Body of pancreas (tissue), 4 donors: ENCODE results near the gene PTPRN2.
"Not testable (repeated sequence)": the region's sequence is repeated elsewhere in the genome, so short reads cannot be mapped to it uniquely, and the experiment has no call there.

ENCODE experiments used
- CTCF ChIP-seq, 7 experiments: fragments of 450-650 bp in 4 of 7; fragments of 200-600 bp in 3 of 7; sonication (generic) in 3 of 7; IDR thresholded peaks; one replicate each; pipeline ENCODE4 v1.5.1; 2016 to 2019; ENCODE audit warnings: antibody characterized with exemption in 7 of 7
- POLR2A ChIP-seq, 3 donors: fragments of 450-650 bp; IDR thresholded peaks; one replicate each; pipeline ENCODE4 v1.6.1; 2016; ENCODE audit warnings: antibody characterized with exemption in 3 of 3, mild to moderate bottlenecking in 2 of 3

GRCh38 chr7:157489870-157490269, 1097.8 kb downstream of the PTPRN2 start:
- not testable (repeated sequence) for TF ChIP-seq CTCF, POLR2A (IDR thresholded peaks at IDR 0.05)
